MM.1S (cell line): Measurements from ENCODE around the gene NUAK2.

Experiments used
- CTCF ChIP-seq: fragments of 300-600 bp; sonication (generic); IDR thresholded peaks from 2 replicates; pipeline ENCODE4 v1.5.1; 2016; ENCODE audit warnings: antibody characterized with exemption, low read length, mixed read lengths
- EZH2 ChIP-seq: fragments of 300-600 bp; sonication (generic); optimal IDR thresholded peaks from 2 replicates; pipeline ENCODE3; 2017; ENCODE audit warnings: low read depth, mild to moderate bottlenecking, antibody characterized with exemption, low read length, mixed read lengths

- TF ChIP-seq CTCF: no peak; the same call in 1 of the 2 replicates
- no peak for TF ChIP-seq EZH2
Measured at GRCh38 chr1:205258261-205258691, 63.3 kb downstream of the NUAK2 start.
